NT2/D1 (cell line): ENCODE measurements around the gene POU6F2.

Experiments
- SUZ12 ChIP-seq: IDR thresholded peaks from 2 replicates; pipeline ENCODE4 v1.6.1; 2011; ENCODE audit not compliant: insufficient read length, insufficient read depth; ENCODE audit errors: extremely low read depth
- YY1 ChIP-seq: IDR thresholded peaks from 2 replicates; pipeline ENCODE4 v1.6.1; 2011; ENCODE audit not compliant: insufficient read length, insufficient read depth
- ZNF274 ChIP-seq: IDR thresholded peaks from 2 replicates; pipeline ENCODE4 v1.6.1; 2011; ENCODE audit warnings: mild to moderate bottlenecking, low read depth, low read length

- TF ChIP-seq ZNF274: no peak
- TF ChIP-seq YY1: no peak
- no peak for TF ChIP-seq SUZ12
These were observed 782 bp downstream of the POU6F2 start for GRCh38 chr7:38978491-38978890.
